AG08396 (cell line): ENCODE measurements around the gene ZNF512.
"Not testable (repeated sequence)": the region's sequence is repeated elsewhere in the genome, so short reads cannot be mapped to it uniquely, and the experiment has no call there.

Experiments used
- DNase-seq: peaks from one replicate; pipeline ENCODE4 v3.0.0; 2012; ENCODE audit warnings: low spot score, mixed read lengths

Gene ZNF512

DNA sequence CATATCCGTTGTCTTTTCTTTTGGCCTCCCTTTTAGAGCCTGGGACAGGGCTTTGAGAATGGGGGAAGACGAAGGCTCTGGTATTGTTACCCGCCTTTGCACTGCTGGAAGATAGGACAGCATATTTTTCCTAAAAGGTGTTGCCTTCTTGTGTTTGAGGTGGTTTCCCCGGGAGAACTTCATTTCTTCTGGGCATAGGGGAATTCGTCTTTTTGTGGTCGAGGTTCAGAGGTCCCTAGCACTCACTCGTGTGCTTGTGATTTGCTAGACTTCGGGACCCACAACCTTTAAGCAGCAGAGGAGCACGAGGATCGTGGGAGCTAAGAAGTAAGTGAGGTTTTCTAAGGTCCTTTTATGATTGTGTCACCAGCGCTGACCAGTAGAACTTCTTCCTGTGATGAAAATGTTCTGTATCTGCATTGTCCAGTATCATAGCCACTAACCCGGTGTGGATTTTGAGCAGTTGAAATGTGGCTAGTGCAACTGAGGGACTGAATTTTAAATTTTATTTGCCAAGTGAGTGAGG is 611 bp downstream of the ZNF512 start:
- no peak for DNase-seq

DNA sequence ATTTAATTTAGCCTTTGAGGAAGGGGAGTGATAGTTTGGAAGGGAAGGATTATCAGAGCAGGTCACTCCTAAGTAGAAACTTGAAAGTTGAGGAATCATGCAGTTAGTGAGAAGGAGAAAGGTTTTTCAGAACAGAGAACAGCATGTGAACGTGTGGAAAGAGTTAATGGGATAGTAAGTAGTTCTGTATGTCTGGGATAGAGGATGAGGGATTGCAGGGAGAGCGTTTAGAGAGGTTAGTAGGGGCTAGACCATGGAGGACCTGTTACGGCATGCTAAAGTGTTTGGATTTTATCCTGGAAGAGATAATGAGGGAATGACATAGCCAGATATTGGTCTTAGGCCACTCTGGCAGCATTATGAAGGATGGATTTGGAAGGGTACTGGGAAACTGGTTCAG is 1.8 kb downstream of the ZNF512 start:
- no peak for DNase-seq

DNA sequence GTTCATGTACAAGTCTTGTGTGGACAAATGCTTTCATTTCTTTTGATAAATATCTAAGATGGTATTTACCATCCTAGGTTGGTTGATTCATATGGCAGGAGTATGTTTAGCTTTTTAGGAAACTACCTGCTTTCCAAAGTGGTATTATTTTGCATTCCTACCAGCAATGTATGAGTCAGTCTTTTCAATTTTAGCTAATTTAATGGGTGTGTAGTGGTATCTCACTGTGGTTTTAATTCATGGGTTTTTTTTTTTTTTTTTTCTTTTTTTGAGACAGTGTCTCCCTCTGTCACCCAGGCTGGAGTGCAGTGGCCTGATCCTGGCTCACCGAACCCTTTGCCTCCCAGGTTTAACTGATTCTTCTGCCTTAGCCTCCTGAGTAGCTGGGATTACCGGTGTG is 4.2 kb downstream of the ZNF512 start:
- no peak for DNase-seq

DNA sequence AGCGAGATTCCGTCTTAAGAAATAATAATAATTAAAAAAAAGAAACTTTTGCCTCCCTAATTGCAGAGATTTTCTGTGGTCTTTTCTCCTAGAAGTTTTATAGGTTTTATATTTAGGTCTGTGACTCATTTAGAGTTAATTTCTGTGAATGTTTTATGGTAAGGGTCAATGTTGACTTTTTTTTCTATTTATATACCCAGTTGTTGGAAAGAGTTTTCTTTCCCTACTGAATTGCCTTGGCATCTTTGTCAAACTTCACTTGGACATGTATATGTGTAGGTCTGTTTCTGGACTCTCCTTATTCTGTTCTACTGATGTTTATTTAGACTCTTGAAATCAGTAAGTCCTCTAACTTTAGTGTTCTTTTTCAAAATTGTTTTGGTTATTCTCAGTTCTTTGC is 5.5 kb downstream of the ZNF512 start:
- no peak for DNase-seq

DNA sequence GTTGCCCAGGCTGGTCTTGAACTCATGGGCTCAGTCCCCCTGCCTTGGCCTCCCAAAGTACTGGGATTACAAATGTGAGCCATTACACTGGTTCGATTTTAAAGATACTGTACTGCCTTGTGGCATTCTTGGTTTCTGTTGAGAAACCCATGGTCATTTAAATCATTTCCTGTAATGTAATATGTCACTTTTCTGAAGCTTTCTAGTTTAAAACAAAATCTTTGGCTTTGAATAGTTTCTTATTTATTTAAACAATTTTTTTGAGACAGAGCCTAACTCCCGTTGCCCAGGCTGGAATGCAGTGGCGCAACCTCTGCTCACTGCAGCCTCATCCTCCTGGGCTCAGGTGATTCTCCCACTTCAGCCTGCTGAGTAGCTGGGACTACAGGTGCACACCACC is 8.9 kb downstream of the ZNF512 start:
- no peak for DNase-seq

DNA sequence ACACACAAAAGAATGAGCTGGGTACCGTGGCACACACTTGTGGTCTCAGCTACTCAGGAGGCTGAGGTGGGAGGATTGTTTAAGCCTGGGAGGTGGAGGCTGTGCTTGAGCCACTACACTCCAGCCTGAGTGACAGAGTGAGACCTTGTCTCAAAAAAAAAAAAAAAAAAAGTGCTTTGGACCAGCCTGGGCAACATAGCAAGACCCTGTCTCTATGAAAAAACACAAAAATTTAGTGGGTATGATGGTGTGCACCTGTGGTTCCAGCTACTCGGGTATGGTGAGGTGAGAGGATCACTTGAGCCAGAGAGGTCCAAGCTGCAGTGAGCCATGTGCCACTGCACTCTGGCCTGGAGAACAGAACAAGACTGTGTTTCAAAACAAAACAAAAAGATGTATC is 10.4 kb downstream of the ZNF512 start:
- no peak for DNase-seq

DNA sequence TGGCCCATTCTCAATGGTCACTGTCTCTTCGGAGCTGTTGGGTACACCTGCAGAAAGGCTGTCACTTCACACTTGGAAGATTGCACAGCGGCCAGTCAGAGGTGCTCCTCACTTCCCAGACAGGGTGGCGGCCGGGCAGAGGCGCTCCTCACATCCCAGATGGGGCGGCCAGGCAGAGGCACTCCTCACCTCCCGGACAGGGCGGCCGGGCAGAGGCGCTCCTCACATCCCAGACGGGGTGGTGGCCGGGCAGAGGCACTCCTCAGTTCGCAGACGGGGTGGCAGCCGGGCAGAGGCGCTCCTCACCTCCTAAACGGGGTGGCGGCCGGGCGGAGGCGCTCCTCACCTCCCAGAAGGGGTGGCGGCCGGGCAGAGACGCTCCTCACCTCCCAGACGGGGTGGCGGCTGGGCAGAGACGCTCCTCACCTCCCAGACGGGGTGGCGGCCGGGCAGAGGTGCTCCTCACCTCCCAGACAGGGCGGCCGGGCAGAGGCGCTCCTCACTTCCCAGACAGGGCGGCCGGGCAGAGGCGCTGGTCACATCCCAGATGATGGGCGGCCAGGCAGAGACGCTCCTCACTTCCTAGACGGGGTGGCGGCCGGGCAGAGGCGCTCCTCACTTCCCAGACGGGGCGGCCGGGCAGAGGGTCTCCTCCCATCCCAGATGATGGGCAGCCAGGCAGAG is 11.3 kb downstream of the ZNF512 start:
- not testable (repeated sequence) for DNase-seq

DNA sequence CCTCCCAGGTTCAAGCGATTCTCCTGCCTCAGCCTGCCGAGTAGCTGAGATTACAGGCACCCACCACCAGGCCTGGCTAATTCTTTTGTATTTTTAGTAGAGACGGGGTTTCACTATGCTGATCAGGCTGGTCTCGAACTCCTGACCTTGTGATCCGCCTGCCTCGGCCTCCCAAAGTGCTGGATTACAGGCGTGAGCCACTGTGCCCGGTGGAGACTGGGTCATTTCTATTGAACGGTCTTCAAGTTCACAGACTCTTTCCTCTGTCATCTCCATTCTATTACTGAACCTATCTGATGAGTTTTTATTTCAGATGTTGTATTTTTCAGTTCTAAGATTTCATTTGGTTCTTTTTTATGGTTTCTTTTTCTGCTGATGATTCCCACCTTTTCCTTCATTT is 12.6 kb downstream of the ZNF512 start:
- DNase-seq = not testable (repeated sequence)

DNA sequence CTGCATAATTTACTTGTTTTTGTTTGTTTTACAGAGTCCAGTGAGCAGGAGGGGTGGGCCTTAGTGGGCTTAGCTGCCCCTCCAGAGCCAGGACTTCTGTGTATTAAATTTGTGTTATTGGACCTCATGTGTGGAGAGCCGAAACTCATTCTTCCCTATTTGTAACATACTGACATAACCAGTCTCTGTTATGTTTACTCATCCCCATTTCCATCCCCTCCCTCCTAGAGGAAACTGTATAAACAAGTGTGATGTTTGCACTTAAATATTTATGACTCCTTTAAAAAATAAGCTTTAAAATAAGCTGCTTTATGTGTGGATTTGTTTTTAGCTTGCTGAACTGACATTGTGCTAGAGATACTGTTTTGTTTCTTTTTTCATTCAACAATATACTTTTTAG is 13.8 kb downstream of the ZNF512 start:
- DNase-seq = peak; percentile 36

DNA sequence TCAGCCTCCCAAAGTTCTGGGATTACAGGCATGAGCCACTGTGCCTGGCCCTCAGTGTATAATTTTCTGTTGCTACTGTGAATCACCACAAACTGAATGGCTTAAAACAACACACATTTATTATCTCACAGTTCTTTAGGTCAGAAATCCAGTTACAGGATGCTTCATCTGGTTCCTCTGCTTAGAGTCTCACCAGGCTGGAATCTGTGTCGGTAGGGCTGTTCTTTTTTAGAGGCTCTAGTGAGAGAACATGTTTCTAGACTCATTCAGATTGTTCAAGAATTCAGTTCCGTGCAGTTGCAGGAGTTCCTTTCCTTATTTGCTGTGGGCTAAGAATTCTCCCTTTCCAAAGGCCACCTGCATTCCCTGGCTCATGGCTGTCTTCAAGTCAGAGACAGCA is 23.8 kb downstream of the ZNF512 start:
- DNase-seq = no peak

DNA sequence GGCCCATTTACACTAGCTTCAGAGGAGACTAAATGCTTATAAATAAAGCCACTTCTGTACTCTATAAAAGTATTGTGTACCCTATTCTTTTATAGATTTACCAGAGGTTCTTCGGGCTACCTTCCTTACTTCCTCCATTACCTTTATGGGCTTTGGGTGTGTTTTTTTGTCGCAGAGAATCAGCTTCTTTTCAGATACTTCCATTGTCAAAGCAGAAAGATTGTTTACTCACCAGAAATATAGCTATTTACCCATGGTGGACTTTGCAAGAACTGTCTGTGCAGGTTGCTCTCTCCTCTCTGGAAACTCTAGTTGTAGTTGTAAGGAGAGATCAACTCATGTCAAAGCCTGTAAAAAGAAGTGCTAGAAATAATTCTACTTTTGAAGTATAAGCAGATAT is 31.1 kb downstream of the ZNF512 start:
- DNase-seq = no peak

DNA sequence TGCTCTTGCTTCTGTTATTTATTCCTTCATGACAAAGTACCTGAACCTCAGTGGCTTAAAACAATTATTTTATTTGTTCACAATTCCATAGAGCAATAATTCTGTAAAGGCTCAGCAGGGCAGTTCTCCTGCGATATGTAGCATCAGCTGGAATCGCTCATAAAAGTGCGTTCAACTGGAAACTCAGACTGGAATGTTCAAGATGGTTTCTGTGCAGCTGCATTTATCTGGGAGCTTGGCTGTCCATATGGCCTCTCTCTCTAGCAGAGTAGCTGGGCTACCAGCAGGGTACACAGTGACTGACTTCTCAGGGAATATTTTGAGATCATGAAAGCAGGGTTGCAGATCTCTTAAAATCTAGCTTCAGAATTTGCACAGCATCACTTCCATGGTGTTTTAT is 32.5 kb downstream of the ZNF512 start:
- no peak for DNase-seq

DNA sequence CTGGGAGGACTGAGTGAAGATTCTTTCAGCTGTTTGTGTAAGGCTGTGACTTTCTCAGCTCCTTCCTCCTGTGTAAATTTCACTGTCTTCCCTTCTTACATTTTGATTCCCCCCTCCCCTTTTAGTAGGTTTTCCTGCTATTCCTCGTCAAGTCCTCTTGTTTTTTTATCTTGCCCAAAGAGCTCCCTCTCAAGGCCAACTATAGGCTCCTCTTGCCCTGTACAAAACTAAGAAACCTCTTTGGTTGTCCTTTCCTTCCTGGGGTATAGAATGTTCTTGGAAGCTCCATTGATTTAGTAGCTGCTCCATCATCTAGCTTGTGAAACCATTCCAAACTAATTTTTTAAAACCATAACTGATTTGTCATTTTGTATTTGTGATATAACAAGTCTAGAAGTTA is 38.7 kb downstream of the ZNF512 start:
- DNase-seq = no peak

DNA sequence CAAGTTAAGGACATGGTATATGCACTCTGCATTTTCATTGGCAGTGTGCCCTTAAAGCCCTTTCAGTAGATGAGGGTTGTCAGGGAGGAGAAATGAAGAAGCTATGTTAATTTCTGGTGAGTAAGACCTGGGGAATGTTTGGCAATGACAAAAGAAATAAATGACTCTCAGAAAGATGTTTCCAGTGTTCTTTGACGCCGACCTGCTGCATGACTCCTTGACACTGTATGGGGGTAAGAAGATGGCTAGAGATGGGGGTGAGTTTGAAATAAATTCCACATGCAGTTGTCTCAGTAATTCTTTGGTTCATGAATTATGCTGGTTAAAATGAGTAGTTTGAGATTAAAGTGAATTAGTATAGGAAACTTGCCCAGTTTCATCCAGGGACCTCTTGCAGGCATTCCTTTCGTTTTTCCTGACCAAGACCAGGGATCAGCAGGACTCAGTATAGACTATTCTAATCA is 40.1 kb downstream of the ZNF512 start:
- peak; percentile 38 for DNase-seq

DNA sequence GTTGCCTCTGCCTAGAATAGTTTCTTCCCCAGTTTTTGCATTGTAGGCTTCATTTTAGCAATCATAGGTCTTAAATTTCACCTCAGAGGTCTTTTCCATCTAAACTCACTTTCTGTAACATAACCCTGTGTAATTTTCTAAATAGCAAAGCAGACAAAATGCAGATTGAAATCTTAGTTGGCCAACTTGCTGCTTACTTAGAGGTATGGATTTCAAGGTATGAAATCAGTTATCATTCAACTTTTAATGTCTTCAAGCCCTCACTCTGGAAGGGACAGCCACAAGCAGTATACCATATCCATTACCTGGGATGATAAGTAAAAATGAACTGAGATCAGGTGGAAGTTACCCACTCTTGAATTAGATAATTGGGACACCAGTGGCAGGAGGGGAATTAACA is 42.1 kb downstream of the ZNF512 start:
- DNase-seq = no peak

DNA sequence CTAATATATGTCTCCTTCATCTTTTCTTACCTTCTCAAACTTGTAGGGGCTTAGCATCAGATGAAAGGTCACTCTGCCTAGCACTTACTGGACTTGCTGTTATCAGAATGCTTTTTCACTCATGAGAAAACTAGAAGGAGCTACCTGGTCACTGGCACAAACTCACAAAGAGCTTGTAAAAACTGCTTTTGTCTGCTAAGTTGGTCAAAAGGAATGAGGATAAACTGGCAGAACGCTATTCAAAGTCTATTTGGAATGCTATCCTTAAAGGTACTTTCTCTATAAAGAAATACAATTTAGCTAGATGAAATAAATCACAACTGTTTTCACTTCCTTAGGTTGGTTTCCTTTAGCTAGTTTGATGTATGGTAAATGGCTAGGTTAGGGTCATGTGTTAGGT is 43.5 kb downstream of the ZNF512 start:
- DNase-seq = not testable (repeated sequence)

DNA sequence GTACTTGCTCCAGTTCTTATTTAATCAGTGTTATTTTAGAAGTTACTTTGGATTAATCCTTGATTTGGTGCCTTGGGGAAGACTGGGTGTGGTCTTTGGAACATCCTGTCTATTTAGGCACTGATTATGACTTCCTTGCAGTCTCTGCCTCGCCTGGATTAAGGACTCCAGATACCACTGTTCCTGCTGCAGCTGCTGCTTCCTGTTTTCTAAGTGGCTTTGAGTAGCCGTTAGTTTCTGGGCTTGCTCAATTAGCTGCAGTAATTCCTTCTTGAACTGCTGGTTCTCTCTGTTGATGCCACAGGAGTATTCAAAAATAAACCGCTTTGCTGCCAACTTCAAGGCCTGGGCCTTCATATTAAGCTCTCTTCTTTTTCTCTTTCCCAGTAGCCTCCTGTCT is 44.1 kb downstream of the ZNF512 start:
- DNase-seq = not testable (repeated sequence)

DNA sequence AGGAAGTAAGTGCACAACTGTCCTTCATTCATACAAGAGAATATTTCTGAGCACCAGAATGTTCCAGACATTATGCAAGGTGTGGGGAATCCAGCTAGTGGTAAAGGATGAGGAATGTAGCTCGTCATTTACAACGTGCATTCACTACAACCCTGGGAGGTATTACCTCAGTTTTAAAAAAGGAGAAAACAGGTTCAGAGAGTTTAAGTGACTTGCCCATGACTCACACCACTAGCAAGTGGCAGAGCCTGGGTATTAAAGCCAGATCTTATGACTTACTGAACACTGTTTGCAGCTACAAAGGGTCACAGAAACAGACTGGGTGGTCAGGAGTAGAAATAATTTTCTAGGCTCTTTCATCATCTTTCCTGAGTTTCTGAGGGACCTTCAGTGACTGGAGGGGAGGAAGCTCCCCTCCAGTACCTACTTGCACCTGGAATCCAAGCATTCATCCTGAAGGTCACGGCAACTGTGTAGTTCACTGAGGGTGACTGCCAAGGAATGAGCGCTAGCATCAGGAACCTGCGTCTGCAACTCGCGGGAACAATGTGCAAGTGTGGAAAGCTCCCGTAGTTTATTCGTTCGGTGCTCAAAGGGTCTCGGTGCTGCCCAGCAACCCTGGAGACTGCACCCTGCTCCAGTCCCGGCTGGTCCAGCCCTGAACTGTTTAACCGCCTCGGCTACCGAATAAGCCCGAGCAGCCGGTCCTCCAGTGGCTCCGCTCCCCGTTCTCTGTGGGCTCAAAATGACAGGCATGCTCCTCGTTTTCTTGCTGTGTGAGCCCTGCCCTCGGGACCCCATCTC is 45.3 kb downstream of the ZNF512 start:
- DNase-seq = peak; percentile 48

DNA sequence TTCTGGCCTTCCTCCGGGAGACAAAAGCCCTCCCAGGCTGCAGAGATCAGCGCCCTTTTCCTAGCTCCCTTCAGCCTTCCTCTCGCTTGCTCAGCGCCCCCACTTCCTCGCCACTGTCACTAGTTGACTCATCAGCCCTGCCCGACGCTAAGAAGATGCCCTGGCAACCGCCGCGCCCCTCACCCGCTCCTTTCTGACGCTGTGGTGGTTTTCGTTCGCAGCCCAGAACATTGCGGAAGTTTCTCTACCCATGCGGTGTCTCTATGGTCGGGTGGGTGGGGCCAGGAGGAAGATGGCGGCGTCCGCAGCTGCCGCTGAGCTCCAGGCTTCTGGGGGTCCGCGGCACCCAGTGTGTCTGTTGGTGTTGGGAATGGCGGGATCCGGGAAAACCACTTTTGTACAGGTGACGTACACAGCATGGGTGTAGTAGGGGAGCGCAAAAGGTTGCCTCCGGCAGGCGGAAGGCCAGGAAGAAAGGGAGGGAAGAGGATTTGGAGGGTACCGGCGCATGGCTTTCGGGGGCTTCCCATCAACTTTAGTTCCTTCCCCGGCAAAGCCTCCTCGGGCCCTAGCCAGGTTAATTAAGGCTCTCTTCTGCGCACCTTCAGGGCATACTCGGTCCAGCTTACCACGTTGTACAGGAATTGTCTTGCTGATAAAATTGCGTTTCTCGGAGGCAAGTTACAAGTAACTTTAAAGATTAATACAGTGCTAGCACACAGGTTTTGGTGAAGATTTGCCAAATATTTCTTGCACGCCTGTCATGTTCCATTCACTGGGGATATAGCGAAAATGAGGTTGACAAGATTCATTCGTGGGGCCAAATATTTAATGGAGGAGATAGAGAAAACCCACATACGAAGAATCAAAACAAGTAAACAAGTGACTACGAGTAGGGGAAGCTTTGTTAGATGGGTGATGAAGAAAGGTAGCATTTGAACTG is 46.2 kb downstream of the ZNF512 start, which contains the start of the genes CCDC121 and GPN1:
Gene CCDC121, minus strand, starts transcription at position 246 of the 943 bp plus-strand sequence. CDS start 1,213 bp downstream, outside the sequence.
Gene GPN1, plus strand, starts transcription at position 284 of the 943 bp plus-strand sequence. Its CDS starts 9 bp downstream, at position 293.
- peak; percentile 89 for DNase-seq

DNA sequence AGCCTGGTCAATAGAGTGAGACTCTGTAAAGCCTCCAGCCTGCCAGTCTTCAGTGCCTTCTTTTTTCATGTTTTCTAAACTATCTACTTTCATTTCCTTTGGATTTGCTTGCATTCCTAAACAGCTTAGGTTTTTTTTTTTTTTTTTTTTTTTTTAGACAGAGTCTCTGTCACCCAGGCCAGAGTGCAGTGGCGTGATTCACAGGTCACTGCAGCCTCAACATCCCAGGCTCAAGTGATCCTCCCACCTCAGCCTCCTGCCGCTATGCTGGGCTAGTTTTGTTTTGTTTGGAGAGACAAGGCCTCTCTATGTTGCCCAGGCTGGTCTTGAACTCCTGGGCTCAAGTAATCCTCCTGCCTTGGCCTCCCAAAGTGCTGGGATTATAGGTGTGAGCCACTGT is 47.4 kb downstream of the ZNF512 start:
- not testable (repeated sequence) for DNase-seq

DNA sequence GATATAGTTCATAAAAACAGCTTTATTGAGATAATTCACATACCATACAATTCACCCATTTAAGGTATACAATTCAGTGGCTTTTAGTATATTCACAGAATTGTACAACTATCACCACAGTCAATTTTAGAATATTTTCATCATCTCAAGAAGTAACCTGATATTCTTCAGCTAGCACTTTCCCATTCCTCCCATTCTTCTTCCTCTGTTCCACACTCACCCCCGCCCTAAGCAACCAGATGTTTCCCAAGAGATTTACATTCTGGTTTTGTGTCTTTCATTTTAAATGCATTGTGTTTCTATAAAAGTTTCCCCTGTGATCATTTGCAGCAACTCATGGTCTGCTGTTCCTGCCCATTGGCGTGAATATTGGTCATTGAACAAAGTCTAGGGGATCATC is 51.4 kb downstream of the ZNF512 start:
- DNase-seq = no peak

DNA sequence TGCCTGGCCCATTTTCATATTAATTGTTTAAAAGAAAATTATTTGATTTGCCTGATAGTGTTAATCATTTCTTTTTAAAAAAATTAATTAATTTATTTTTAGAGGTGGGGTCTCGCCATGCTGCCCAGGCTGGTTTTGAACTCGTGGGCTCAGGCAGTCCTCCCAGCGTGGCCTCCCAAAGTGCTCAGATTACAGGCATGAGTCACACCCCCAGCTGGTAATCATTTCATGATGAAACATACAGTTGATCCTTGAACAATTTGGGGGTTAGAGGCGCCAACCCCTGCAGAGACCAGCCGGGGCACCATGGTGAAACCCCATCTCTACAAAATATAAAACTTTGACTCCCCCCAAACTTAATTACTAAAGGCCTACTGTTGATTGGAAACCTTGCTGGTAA is 53.9 kb downstream of the ZNF512 start:
- no peak for DNase-seq
